ENCODE results near the gene MACF1.

- TF ChIP-seq CTCF (IDR thresholded peaks at IDR 0.05): no peak
- TF ChIP-seq POLR2A (IDR thresholded peaks at IDR 0.05; ENCODE audit: low read depth): no peak
Measured at GRCh38 chr1:39490596-39491145, 286.2 kb downstream of the MACF1 start.

Data from esophagus muscularis mucosa (tissue), 3 donors.